Activated T-helper 17 cell treated with anti-CD3 and anti-CD28 coated beads, Interleukin-2, amount 50 U/mL, for 72 hours (primary cell): ENCODE data around the gene SNAP47. TPM values are rescaled to one million over a fixed set of nuclear protein-coding genes. Genes with fewer than 3 reads are reported as not detected.
"Not testable (repeated sequence)": the region's sequence is repeated elsewhere in the genome, so short reads cannot be mapped to it uniquely, and the experiment has no call there.

Source experiments
- ATAC-seq: fragments of 150-1000 bp; cut with Tn5 transposase; replicated peaks from 2 replicates; pipeline ENCODE4 v1.10.0; 2021; ENCODE audit warnings: mild to moderate bottlenecking, moderate library complexity
- H3K27ac Mint-ChIP-seq: one replicate; pipeline ENCODE4 v1.8.0; 2022; ENCODE audit warnings: mixed read lengths
- H3K27me3 Mint-ChIP-seq: one replicate; pipeline ENCODE4 v1.8.0; 2022; ENCODE audit warnings: mixed read lengths
- H3K36me3 Mint-ChIP-seq: one replicate; pipeline ENCODE4 v1.8.0; 2022; ENCODE audit warnings: low read depth, mild to moderate bottlenecking, mixed read lengths
- H3K4me1 Mint-ChIP-seq: one replicate; pipeline ENCODE4 v1.8.0; 2022; ENCODE audit warnings: mixed read lengths
- H3K4me3 Mint-ChIP-seq: one replicate; pipeline ENCODE4 v1.8.0; 2022; ENCODE audit warnings: mild to moderate bottlenecking, mixed read lengths
- H3K9me3 Mint-ChIP-seq: one replicate; pipeline ENCODE4 v1.8.0; 2022; ENCODE audit warnings: mixed read lengths
- total RNA-seq, 2 donors: library from RNA; stranded (reverse); gene quantifications; one replicate each; pipeline ENCODE4 v1.2.3, GENCODE V29; 2022

Gene SNAP47
- 10 to 100 TPM; 42.9 to 53.6 TPM for total RNA-seq

DNA sequence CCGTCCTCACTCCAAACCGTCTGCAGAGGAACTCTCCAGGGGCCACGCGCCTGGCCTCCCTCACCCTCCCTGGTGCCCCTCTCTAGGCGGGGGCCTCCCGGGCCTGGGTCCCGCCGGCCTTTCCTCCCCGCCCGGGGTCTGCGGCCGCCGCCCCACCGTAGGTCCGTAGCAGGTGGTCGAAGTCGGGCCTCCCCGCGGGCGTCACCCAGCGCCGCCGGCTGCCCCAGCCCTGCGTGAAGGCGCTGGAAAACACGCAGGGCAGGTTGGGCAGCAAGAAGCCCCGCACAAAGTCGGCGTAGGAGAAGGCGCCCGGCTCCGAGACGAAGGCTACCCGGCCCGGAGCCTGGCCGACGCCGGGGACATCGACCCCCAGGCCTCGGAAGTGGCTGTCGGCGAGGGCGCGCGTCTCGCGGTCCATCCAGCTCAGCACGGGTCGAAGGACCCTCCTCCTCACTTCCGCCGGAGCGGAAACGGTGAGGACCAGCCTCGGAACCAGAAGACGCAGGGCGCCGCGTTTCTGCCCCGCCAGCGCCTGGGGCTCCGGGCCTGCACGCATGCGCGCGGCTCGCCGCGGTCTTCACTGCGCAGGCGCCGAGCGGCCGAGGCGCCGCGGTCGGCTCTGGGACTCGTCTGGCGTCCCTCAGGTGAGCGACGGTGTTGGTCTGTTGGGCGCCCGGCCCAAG, at the start of gene SNAP47, which contains the start of gene JMJD4:
Gene SNAP47 (plus strand): TSS at position 580 of the 683 bp plus-strand sequence. CDS start 12,302 bp downstream, outside the sequence.
Gene JMJD4 (minus strand): TSS at position 447 of the 683 bp plus-strand sequence. CDS start 29 bp downstream, at position 418.
- peaks cover 43% of the 10 kb centered on the region for H3K36me3 Mint-ChIP-seq
- H3K9me3 Mint-ChIP-seq: no peaks in the 10 kb centered on the region
- peak; percentile 93 for ATAC-seq
- peak within 1 kb of the TSS; percentile 94 for H3K4me3 Mint-ChIP-seq
- peak within 1 kb of the TSS; percentile 99 for H3K27ac Mint-ChIP-seq
- H3K4me1 Mint-ChIP-seq: peaks cover 14% of the 10 kb centered on the region
- no peaks in the 10 kb centered on the region for H3K27me3 Mint-ChIP-seq

GRCh38 chr1:227685807-227686206, 49.4 kb upstream of the SNAP47 start:
- H3K27ac Mint-ChIP-seq: no peak overlapping the region
- H3K4me3 Mint-ChIP-seq: no peak overlapping the region
- no peaks in the 10 kb centered on the region for H3K4me1 Mint-ChIP-seq
- peaks cover 27% of the 10 kb centered on the region for H3K9me3 Mint-ChIP-seq
- no peaks in the 10 kb centered on the region for H3K36me3 Mint-ChIP-seq
- no peaks in the 10 kb centered on the region for H3K27me3 Mint-ChIP-seq
- no peak for ATAC-seq

- H3K27me3 Mint-ChIP-seq: no peaks in the 10 kb centered on the region
- ATAC-seq: no peak
- no peaks in the 10 kb centered on the region for H3K36me3 Mint-ChIP-seq
- H3K9me3 Mint-ChIP-seq: peaks cover 35% of the 10 kb centered on the region
- H3K4me1 Mint-ChIP-seq: no peaks in the 10 kb centered on the region
- no peak overlapping the region for H3K4me3 Mint-ChIP-seq
- no peak overlapping the region for H3K27ac Mint-ChIP-seq
Observed at GRCh38 chr1:227697321-227697864, 37.8 kb upstream of the SNAP47 start.

DNA sequence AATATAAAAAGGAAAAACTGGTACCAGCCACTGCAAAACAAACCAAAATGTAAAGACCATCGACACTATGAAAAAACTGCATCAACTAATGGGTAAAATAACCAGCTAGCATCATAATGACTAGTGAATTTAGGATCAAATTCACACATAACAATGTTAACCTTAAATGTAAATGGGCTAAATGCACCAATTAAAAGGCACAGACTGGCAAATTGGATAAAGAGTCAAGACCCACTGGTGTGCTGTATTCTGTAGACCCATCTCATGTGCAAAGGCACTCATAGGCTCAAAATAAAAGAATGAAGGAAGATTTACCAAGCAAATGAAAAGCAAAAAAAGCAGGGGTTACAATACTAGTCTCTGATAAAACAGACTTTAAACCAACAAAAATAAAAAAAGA, 33.6 kb upstream of the SNAP47 start:
- not testable (repeated sequence) for H3K27me3 Mint-ChIP-seq, H3K4me3 Mint-ChIP-seq, H3K36me3 Mint-ChIP-seq, H3K27ac Mint-ChIP-seq, ATAC-seq, H3K4me1 Mint-ChIP-seq
- H3K9me3 Mint-ChIP-seq: peaks cover 44% of the 10 kb centered on the region

- H3K27me3 Mint-ChIP-seq: no peaks in the 10 kb centered on the region
- peaks cover 10% of the 10 kb centered on the region for H3K4me1 Mint-ChIP-seq
- H3K9me3 Mint-ChIP-seq: peaks cover 28% of the 10 kb centered on the region
- ATAC-seq: peak; percentile 92
- peak overlapping the region; percentile 2 for H3K27ac Mint-ChIP-seq
- H3K4me3 Mint-ChIP-seq: peak overlapping the region; percentile 35
- no peaks in the 10 kb centered on the region for H3K36me3 Mint-ChIP-seq
Observed at GRCh38 chr1:227707846-227708245, 27.4 kb upstream of the SNAP47 start.

DNA sequence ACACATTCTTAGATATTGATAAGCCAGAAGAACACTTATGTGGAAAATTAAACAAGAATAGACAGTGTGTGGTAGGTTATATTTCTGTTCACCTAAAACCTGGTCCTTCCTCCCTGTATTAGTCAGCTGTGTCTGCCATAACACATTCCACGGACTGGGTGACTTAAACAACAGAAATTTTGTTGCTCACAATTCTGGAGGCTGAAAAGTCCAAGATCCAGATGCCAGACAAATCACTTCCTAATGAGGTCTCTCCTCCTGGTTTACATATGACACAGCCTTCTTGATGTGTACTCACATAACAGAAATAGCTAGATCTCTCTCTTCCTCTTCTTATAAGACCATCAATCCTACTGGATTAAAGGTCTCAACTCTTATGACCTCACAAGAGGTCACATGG, 25.8 kb upstream of the SNAP47 start:
- no peaks in the 10 kb centered on the region for H3K27me3 Mint-ChIP-seq
- H3K9me3 Mint-ChIP-seq: peaks cover 23% of the 10 kb centered on the region
- no peak for ATAC-seq
- H3K4me1 Mint-ChIP-seq: peaks cover 10% of the 10 kb centered on the region
- no peak overlapping the region for H3K27ac Mint-ChIP-seq
- no peak overlapping the region for H3K4me3 Mint-ChIP-seq
- H3K36me3 Mint-ChIP-seq: no peaks in the 10 kb centered on the region

GRCh38 chr1:227710474-227710873, 24.8 kb upstream of the SNAP47 start:
- H3K9me3 Mint-ChIP-seq: peaks cover 29% of the 10 kb centered on the region
- not testable (repeated sequence) for H3K27ac Mint-ChIP-seq, H3K4me3 Mint-ChIP-seq, H3K27me3 Mint-ChIP-seq, H3K36me3 Mint-ChIP-seq, ATAC-seq, H3K4me1 Mint-ChIP-seq

- Mint-ChIP-seq H3K27ac (no peak overlapping the region), H3K36me3 (no peaks in the 10 kb centered on the region), H3K27me3 (no peaks in the 10 kb centered on the region), H3K4me3 (no peak overlapping the region), H3K9me3 (peaks cover 38% of the 10 kb centered on the region), H3K4me1 (peaks cover 7% of the 10 kb centered on the region)
- no peak for ATAC-seq
Observed at GRCh38 chr1:227712648-227713047, 22.6 kb upstream of the SNAP47 start.

DNA sequence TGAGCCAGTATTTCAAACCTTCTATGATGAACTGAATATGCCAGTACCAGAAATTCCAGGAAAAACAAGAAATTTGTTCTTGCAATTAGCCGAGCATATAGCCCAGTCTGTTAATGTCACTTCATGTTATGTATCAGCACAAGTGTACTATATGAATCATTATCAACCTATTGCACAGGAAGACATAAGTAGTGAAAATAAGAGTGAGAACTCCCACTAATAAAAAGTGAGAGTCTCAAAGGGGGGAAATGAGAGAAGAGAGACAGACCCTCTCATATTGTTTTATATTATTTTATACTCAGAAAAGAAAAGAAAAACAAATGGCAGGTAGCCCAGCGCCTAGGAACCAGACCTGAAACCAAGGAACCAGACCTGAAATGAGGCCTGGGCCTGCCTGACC, 16.3 kb upstream of the SNAP47 start:
- H3K4me3 Mint-ChIP-seq: no peak overlapping the region
- no peaks in the 10 kb centered on the region for H3K36me3 Mint-ChIP-seq
- H3K27me3 Mint-ChIP-seq: peaks cover 3% of the 10 kb centered on the region
- H3K9me3 Mint-ChIP-seq: peaks cover 64% of the 10 kb centered on the region
- no peaks in the 10 kb centered on the region for H3K4me1 Mint-ChIP-seq
- ATAC-seq: no peak
- H3K27ac Mint-ChIP-seq: no peak overlapping the region

DNA sequence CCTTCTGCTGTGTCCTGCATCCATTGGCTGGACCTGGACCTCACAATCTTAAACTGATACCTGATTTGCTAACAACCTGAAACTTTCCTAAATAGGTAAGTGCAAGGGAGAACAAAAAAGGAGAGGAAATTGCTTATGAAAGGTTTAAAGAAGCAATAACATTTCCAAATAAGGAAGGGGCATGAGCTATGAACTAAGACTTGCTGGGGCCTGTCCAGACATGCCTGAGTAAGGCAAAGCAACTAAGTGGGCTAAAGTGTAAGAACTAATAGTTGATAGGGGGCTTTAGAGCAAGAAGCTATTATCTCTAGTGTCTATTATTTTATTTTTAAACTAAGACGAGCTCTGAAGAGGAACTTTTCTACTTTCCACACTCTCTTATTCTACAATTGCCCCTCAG, 11.8 kb upstream of the SNAP47 start:
- H3K36me3 Mint-ChIP-seq: no peaks in the 10 kb centered on the region
- H3K27ac Mint-ChIP-seq: no peak overlapping the region
- peaks cover 8% of the 10 kb centered on the region for H3K27me3 Mint-ChIP-seq
- peaks cover 43% of the 10 kb centered on the region for H3K9me3 Mint-ChIP-seq
- no peak overlapping the region for H3K4me3 Mint-ChIP-seq
- H3K4me1 Mint-ChIP-seq: peaks cover 5% of the 10 kb centered on the region
- no peak for ATAC-seq

- ATAC-seq: no peak
- H3K27me3 Mint-ChIP-seq: peaks cover 8% of the 10 kb centered on the region
- no peak overlapping the region for H3K27ac Mint-ChIP-seq
- H3K36me3 Mint-ChIP-seq: no peaks in the 10 kb centered on the region
- peaks cover 32% of the 10 kb centered on the region for H3K9me3 Mint-ChIP-seq
- H3K4me1 Mint-ChIP-seq: peaks cover 5% of the 10 kb centered on the region
- no peak overlapping the region for H3K4me3 Mint-ChIP-seq
Observed at GRCh38 chr1:227725046-227725445, 10.2 kb upstream of the SNAP47 start.

GRCh38 chr1:227726318-227726717, 8.9 kb upstream of the SNAP47 start:
- no peak overlapping the region for H3K4me3 Mint-ChIP-seq
- no peak for ATAC-seq
- no peak overlapping the region for H3K27ac Mint-ChIP-seq
- peaks cover 20% of the 10 kb centered on the region for H3K9me3 Mint-ChIP-seq
- H3K36me3 Mint-ChIP-seq: peaks cover 4% of the 10 kb centered on the region
- H3K4me1 Mint-ChIP-seq: peaks cover 5% of the 10 kb centered on the region
- H3K27me3 Mint-ChIP-seq: peaks cover 8% of the 10 kb centered on the region

- Mint-ChIP-seq H3K4me3 (no peak overlapping the region), H3K4me1 (peaks cover 5% of the 10 kb centered on the region), H3K9me3 (peaks cover 13% of the 10 kb centered on the region), H3K27me3 (peaks cover 8% of the 10 kb centered on the region), H3K36me3 (peaks cover 5% of the 10 kb centered on the region), H3K27ac (no peak overlapping the region)
- no peak for ATAC-seq
Observed at GRCh38 chr1:227726924-227727599, 8.2 kb upstream of the SNAP47 start.

DNA sequence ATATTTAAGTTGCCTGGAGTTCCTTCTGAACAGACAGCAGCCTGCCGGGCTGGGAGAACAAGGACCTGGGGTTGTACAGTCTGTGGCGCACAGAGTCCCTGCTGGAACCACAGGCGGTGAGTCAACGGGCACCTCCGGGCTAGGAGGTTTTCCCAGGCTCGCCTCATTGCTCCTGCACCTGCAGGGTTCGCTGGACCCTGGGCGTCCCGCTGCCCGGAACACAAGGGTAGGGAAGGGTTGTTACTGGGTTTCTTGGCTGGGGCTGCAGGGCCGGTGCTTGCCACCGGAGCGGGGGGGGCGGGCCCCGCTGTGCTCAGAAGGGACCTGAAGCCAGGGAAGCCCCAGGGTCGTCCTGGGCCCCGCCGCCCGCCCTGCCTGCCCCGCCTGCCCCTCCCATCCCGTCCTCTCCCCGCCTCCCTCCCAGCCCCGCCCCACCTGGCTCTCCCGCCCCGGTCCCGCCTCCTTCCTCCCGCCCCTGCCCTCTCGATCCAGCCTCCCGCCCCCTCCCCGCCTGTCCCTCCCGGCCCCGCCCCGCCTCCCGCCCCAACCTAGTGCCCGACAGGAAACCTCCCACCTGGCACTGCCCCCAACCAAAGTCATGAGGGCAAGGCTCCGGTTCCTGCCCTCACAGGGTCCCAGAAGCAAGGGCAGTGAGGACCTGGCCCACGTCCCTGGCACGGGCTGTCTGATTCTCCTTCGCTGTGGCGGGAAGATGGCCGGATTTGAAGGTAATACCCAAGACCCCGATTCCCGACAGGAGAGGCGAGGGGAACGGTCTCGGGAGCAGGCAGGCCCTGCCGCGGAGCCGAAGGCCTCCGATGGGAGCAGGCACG, 7.0 kb upstream of the SNAP47 start:
- Mint-ChIP-seq H3K36me3 (peaks cover 15% of the 10 kb centered on the region), H3K27me3 (peaks cover 8% of the 10 kb centered on the region), H3K4me1 (peaks cover 5% of the 10 kb centered on the region), H3K9me3 (peaks cover 8% of the 10 kb centered on the region), H3K4me3 (peak overlapping the region; percentile 85), H3K27ac (peak overlapping the region; percentile 69)
- ATAC-seq: peak; percentile 90
